Esophagus squamous epithelium (tissue), 5 donors: ENCODE data around the gene ST3GAL5. TPM values are rescaled to one million over a fixed set of nuclear protein-coding genes. Genes with fewer than 3 reads are reported as not detected.
"Not testable (repeated sequence)": the region's sequence is repeated elsewhere in the genome, so short reads cannot be mapped to it uniquely, and the experiment has no call there.

Source experiments
- DNase-seq: peaks from one replicate; lab custom pipeline; 2025; lab: John Stamatoyannopoulos, UW
- H3K27ac ChIP-seq, 4 donors: fragments of 200-600 bp; sonication (generic); one replicate each; pipeline ENCODE4 v1.5.1; 2016 to 2019; ENCODE audit warnings: mild to moderate bottlenecking in 1 of 4
- H3K27me3 ChIP-seq, 4 donors: fragments of 200-600 bp; sonication (generic); 1 replicate in 3 of 4; 2 replicates in 1 of 4; pipeline versions ENCODE4 v1.5.1 to v1.6.0; 2017 to 2021; ENCODE audit warnings: antibody characterized with exemption in 1 of 4
- H3K36me3 ChIP-seq, 3 donors: fragments of 200-600 bp; sonication (generic); one replicate each; pipeline ENCODE4 v1.5.1; 2016 to 2019
- H3K4me1 ChIP-seq, 3 donors: fragments of 200-600 bp; sonication (generic); one replicate each; pipeline ENCODE4 v1.5.1; 2017 to 2019
- H3K4me3 ChIP-seq, 4 donors: fragments of 200-600 bp; sonication (generic); 1 replicate in 3 of 4; 2 replicates in 1 of 4; pipeline ENCODE4 v1.5.1; 2016 to 2019; ENCODE audit warnings: mild to moderate bottlenecking in 2 of 4, moderate library complexity in 1 of 4
- H3K9me3 ChIP-seq, 3 donors: fragments of 200-600 bp; sonication (generic); one replicate each; pipeline ENCODE4 v1.5.1; 2016 to 2019
- CTCF ChIP-seq, 6 experiments: fragments of 450-650 bp in 4 of 6; fragments of 200-600 bp in 2 of 6; sonication (generic) in 2 of 6; IDR thresholded peaks; one replicate each; pipeline ENCODE4 v1.5.1; 2016 to 2019; ENCODE audit warnings: antibody characterized with exemption in 6 of 6, mild to moderate bottlenecking in 4 of 6, moderate library complexity in 4 of 6
- POLR2A ChIP-seq, 4 donors: fragments of 450-650 bp; IDR thresholded peaks; one replicate each; pipeline ENCODE4 v1.6.1; 2017; ENCODE audit warnings: antibody characterized with exemption in 4 of 4, mild to moderate bottlenecking in 4 of 4, moderate library complexity in 3 of 4
- WGBS, 2 donors: methylation state at CpG; one replicate each; pipeline ENCODE4 v1.1.5; 2018; 5-methylcytosine and 5-hydroxymethylcytosine counted together
- intact Hi-C: fragments of 100-400 bp; cut with DNase I; formaldehyde crosslinking; loops from one replicate; pipeline ENCODE4 v1.15.0; 2022
- total RNA-seq, 4 donors: library from RNA; depleted of rRNA; stranded (reverse); fragments of >200 nt; gene quantifications; one replicate each; pipeline ENCODE4 v1.1.0, GENCODE V29; 2016
- donor health status: DM: yes; HTN: yes; CAD: no.

The ST3GAL5 gene
- total RNA-seq, 4 donors from 2014 or later, result 1.3 to 13.5 (median 5.2) TPM

DNA sequence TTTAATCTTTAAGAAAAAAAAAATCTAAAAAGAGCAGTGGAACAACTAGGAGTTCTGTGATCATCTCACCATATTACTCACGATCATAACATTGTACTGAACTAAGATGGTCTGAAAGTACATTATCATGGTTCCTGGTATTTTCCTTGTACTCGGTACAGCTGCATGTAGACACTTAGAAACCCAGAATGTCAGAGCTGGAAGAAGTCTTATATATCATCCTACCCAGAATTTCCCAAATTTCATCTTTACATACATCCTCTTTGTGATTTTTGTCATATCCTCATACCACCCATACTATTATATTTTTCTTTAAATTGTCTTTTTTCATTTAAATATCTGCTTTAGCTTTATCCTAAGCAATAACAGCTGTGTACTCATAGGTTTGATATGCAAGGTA lies 12.4 kb upstream of the ST3GAL5 start:
- no peaks in the 10 kb centered on the region for H3K36me3 ChIP-seq
- no peaks in the 10 kb centered on the region for H3K9me3 ChIP-seq
- intact Hi-C loops, result no loop called here
- DNase-seq, result no peak
- H3K4me3 ChIP-seq, result no peak overlapping the region
- peaks cover 0 to 15% (median 0%) of the 10 kb centered on the region in 4 donors for H3K27me3 ChIP-seq
- H3K27ac ChIP-seq, result no peak overlapping the region
- no peak for TF ChIP-seq POLR2A (IDR thresholded peaks at IDR 0.05)
- TF ChIP-seq CTCF (IDR thresholded peaks at IDR 0.05), result no peak
- 41 to 72% methylated on average over 2 of the region's 2 CpGs for WGBS, 2 donors
- peaks cover 0 to 13% (median 4%) of the 10 kb centered on the region in 3 donors for H3K4me1 ChIP-seq

GRCh38 chr2:85900366-85900765 lies 11.6 kb upstream of the ST3GAL5 start:
- peaks cover 0 to 7% (median 4%) of the 10 kb centered on the region in 3 donors for H3K4me1 ChIP-seq
- H3K27ac ChIP-seq, result no peak overlapping the region
- TF ChIP-seq POLR2A (IDR thresholded peaks at IDR 0.05), result no peak
- TF ChIP-seq CTCF (IDR thresholded peaks at IDR 0.05), result no peak
- peaks cover 0 to 11% (median 0%) of the 10 kb centered on the region in 4 donors for H3K27me3 ChIP-seq
- H3K4me3 ChIP-seq, result no peak overlapping the region
- DNase-seq, result no peak
- no peaks in the 10 kb centered on the region for H3K36me3 ChIP-seq
- intact Hi-C loops, result no loop called here
- H3K9me3 ChIP-seq, result no peaks in the 10 kb centered on the region
- 85 to 91% methylated on average over 2 of the region's 2 CpGs for WGBS, 2 donors

DNA sequence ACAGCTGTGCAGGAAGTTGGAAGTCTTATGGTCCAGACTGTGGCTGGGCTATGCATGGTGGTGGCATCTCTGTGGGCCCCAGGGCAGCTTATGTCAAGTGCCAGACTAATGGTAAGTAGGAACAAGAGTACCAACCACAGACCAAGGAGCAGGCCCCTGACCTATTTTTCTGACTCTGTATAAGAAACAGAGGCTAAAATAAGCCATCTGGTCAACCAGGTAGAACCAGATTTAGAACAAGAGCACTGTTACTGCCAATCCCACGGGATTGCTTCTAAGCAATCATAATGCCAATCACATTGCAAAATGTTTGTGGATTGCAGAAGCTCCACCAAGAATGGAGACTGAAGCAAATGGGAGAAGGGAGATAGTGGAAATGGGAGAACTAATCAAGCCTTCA lies 11.1 kb upstream of the ST3GAL5 start:
- intact Hi-C loops, result no loop called here
- H3K9me3 ChIP-seq, result no peaks in the 10 kb centered on the region
- no peak overlapping the region for H3K4me3 ChIP-seq
- no peak overlapping the region for H3K27ac ChIP-seq
- H3K4me1 ChIP-seq, result peaks cover 0 to 2% (median 2%) of the 10 kb centered on the region in 3 donors
- no peaks in the 10 kb centered on the region for H3K36me3 ChIP-seq
- WGBS, 2 donors, result 38 to 64% methylated on average over 1 of the region's 1 CpG
- H3K27me3 ChIP-seq, result peaks cover 0 to 6% (median 0%) of the 10 kb centered on the region in 4 donors
- DNase-seq, result no peak
- TF ChIP-seq POLR2A (IDR thresholded peaks at IDR 0.05) (no peak), CTCF (IDR thresholded peaks at IDR 0.05) (no peak)

DNA sequence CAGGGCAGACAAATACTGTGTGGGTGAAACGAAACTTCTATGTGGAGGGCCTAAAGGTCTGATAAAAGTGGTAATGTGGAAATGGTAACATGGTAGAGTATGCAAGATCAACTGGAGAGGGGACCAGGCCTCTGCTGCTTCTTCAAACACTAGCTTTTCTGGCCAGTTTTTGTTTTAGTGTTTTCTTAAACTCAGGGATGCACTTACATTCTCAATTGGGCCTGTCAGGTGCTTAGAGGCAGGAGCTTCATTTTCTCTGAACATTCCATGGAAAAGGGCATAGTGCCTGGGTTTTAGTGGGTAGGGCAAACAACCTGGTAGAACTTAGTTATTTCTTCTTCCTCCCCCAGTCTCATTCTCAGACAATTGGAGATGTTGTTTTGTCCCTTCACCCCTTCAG lies 10.5 kb upstream of the ST3GAL5 start:
- no peak for TF ChIP-seq CTCF (IDR thresholded peaks at IDR 0.05)
- no peak for TF ChIP-seq POLR2A (IDR thresholded peaks at IDR 0.05)
- H3K4me3 ChIP-seq, result no peak overlapping the region
- peaks cover 0 to under 1% (median 0%) of the 10 kb centered on the region in 4 donors for H3K27me3 ChIP-seq

DNA sequence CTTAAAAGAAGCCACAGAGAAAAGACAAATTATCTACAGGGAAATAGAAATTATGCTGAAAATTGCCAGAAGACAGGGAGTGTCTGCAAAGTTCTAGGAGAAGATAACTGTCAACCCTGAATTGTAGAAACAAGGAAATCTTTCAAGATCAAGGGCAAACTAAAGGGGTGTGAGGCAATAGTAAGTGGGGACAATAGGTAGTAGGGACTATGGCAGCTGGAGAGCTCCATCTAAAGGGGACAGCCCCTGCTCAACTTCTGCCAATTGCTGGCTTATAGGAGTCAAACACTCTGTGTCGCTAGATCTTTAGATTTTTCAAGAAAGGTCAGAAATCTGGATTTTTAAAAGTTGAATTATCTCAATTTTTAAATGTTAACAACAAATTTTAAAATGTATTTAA lies 10.1 kb upstream of the ST3GAL5 start:
- no peaks in the 10 kb centered on the region for H3K36me3 ChIP-seq
- H3K27me3 ChIP-seq, result no peaks in the 10 kb centered on the region
- H3K4me3 ChIP-seq, result no peak overlapping the region
- DNase-seq, result no peak
- 84 to 92% methylated on average over 1 of the region's 1 CpG for WGBS, 2 donors
- intact Hi-C loops, result no loop called here
- no peaks in the 10 kb centered on the region for H3K9me3 ChIP-seq
- H3K27ac ChIP-seq, result no peak overlapping the region
- TF ChIP-seq POLR2A (IDR thresholded peaks at IDR 0.05) (no peak), CTCF (IDR thresholded peaks at IDR 0.05) (no peak)
- H3K4me1 ChIP-seq, result no peaks in the 10 kb centered on the region

More for the DNA sequence above, 10.5 kb upstream of the ST3GAL5 start:
- no peaks in the 10 kb centered on the region for H3K4me1 ChIP-seq
- 90 to 100% methylated on average over 1 of the region's 1 CpG for WGBS, 2 donors
- intact Hi-C loops, result no loop called here
- no peak for DNase-seq
- H3K27ac ChIP-seq, result no peak overlapping the region
- no peaks in the 10 kb centered on the region for H3K36me3 ChIP-seq
- H3K9me3 ChIP-seq, result no peaks in the 10 kb centered on the region

DNA sequence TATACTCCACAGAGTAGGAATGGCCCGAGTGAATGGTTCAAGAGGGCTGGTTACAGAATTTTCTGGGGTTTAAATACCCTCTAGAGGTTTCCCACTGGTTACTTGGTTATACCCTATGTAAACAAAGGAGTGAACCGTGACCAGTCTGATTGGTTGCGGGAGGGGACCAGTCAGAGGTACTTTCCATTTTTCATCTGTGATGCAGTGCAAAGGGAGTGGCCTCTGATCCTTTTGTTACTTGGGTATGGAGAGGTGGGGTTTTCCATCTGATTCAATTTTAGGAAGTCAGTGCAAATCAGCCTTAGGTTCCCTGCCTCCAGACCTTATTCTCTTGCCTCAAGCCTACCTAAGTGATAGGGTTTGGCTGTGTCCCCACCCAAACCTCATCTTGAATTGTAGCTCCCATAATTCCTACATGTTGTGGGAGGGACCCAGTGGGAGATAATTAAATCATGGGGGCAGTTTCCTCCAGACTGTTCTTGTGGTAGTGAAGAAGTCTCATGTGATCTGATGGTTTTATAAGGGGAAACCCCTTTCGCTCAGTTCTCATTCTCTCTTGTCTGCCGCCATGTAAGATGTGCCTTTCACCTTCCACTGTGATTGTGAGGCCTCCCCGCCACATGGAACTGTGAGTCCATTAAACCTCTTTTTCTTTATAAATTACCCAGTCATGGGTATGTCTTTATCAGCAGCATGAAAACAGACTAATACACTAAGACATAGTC lies 5.9 kb upstream of the ST3GAL5 start:
- H3K27ac ChIP-seq, DNase-seq, intact Hi-C loops, H3K9me3 ChIP-seq, H3K36me3 ChIP-seq, H3K4me3 ChIP-seq, H3K27me3 ChIP-seq: not testable (repeated sequence)
- H3K4me1 ChIP-seq, result peaks cover 3 to 24% (median 8%) of the 10 kb centered on the region in 3 donors
- 84 to 88% methylated on average over 6 of the region's 6 CpGs for WGBS, 2 donors
